ENCODE results near the gene DDX10. TPM values are rescaled to one million over a fixed set of nuclear protein-coding genes. Genes with fewer than 3 reads are reported as not detected.

DDX10 gene
- total RNA-seq, 1 donor = 15.7 TPM

GRCh38 chr11:108873310-108873709 lies 208.4 kb downstream of the DDX10 start:
- TF ChIP-seq CTCF (IDR thresholded peaks at IDR 0.05; ENCODE audit: insufficient read depth, low read length) = no peak
- peak; percentile 58 for DNase-seq (ENCODE audit: low read depth)

GRCh38 chr11:108873941-108874340 lies 209.1 kb downstream of the DDX10 start:
- no peak overlapping the region for H3K4me3 ChIP-seq (ENCODE audit: low read depth, low read length)
- DNase-seq (ENCODE audit: low read depth) = no peak
- no peak for TF ChIP-seq CTCF (IDR thresholded peaks at IDR 0.05; ENCODE audit: insufficient read depth, low read length)

More at GRCh38 chr11:108873310-108873709, 208.4 kb downstream of the DDX10 start:
- H3K4me3 ChIP-seq (ENCODE audit: low read depth, low read length) = no peak overlapping the region

DNA sequence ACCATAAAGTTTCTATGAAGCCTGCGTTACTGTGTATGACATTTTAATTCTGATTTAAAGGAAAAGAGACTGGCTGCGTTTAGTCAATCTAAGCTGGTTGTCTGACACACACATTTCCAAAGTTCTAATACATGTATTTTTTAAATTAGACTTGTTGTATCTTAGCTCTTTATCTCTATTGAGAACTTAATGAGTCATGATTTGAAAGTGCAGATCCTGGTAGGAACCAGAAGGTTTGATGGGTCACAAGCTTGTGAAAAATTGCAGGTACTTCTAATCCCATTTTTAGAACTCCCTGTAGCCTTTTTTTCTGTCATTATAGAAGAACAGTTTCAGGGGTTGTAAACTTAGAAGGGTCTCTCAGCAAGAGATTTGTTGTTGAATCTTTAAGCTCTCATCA lies 210.3 kb downstream of the DDX10 start:
- H3K4me3 ChIP-seq (ENCODE audit: low read depth, low read length) = no peak overlapping the region
- no peak for TF ChIP-seq CTCF (IDR thresholded peaks at IDR 0.05; ENCODE audit: insufficient read depth, low read length)
- no peak for DNase-seq (ENCODE audit: low read depth)

DNA sequence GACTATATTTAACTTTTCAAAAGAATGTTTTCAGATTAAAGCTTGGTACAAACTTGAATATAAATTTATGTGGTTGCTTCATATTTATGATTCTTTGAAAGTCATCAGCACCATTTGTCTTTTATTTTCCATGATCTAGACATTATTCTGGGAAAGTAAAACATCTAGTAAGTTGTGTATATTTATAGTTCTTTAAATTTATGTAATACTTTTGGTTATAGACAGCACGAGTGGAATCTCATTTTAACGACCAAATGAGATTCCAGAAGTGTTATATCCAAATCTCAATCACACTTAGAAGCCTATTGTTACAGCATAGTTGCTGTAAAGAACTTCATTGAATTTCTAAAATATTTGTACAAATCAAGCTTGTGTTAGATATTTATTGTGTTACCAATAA lies 212.3 kb downstream of the DDX10 start:
- TF ChIP-seq CTCF (IDR thresholded peaks at IDR 0.05; ENCODE audit: insufficient read depth, low read length) = no peak
- H3K4me3 ChIP-seq (ENCODE audit: low read depth, low read length) = no peak overlapping the region
- DNase-seq (ENCODE audit: low read depth) = no peak

- H3K4me3 ChIP-seq (ENCODE audit: low read depth, low read length) = no peak overlapping the region
- TF ChIP-seq CTCF (IDR thresholded peaks at IDR 0.05; ENCODE audit: insufficient read depth, low read length) = no peak
Measured at GRCh38 chr11:108880510-108880909, 215.6 kb downstream of the DDX10 start.

DNA sequence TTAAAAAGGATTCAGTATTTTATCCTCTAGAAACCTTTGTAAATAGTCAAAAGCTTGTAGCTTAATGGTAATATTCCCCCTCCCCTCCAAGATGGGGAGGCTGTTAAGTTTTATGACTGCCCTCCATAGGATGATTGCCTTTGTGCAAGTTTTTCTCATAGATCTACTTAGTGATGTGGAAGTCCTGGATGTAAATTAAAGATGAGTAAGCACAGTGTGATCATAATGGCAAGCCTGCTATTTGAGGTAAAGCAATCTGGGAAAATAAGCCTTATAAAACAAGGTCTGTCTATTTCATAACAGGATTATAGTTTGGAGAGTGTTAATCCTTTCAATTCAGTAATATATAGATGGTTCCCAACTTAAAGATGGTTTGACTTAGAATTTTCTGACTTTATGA lies 216.3 kb downstream of the DDX10 start:
- H3K4me3 ChIP-seq (ENCODE audit: low read depth, low read length) = no peak overlapping the region
- DNase-seq (ENCODE audit: low read depth) = no peak
- TF ChIP-seq CTCF (IDR thresholded peaks at IDR 0.05; ENCODE audit: insufficient read depth, low read length) = no peak

More at GRCh38 chr11:108880510-108880909, 215.6 kb downstream of the DDX10 start:
- no peak for DNase-seq (ENCODE audit: low read depth)

DNA sequence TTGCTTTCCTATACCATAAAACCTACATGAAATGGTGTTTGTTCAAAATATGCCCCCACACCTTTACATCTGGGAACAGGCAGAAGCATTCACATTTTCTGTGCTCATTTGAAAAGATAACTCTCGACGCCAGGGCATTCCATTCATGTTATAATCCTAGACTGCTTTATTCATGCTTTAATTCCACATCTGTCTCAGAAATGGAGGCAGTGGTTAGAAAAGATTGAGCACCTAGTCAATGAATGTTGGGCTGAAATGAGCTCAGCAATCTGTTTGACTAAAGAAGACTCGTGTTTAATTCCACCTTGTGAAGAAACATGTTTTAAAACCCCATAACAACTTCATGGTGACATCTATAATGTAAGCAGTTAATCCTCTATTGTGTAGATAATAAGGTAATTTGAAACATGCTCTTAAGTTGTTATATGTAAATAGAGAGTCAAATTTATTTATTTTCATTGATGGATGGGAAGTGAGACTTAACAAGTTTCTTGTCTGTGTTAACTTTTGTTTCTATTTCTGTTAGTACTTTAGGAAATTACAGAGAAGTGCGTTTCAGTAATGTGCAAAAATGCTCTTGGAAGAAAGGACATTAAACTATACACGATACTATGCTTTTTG lies 217.5 kb downstream of the DDX10 start:
- H3K4me3 ChIP-seq (ENCODE audit: low read depth, low read length) = no peak overlapping the region
- DNase-seq (ENCODE audit: low read depth) = no peak
- TF ChIP-seq CTCF (IDR thresholded peaks at IDR 0.05; ENCODE audit: insufficient read depth, low read length) = no peak
